Stimulated activated CD4-positive, alpha-beta T cell treated with anti-CD3 and anti-CD28 coated beads, Interleukin-2, amount 100 ng/mL, for 48 hours (primary cell): ENCODE results near the gene LMAN2.

Experiments
- DNase-seq, 2 donors: peaks; one replicate each; pipeline ENCODE4 v3.0.0-alpha.2; 2020

LMAN2 gene

DNA sequence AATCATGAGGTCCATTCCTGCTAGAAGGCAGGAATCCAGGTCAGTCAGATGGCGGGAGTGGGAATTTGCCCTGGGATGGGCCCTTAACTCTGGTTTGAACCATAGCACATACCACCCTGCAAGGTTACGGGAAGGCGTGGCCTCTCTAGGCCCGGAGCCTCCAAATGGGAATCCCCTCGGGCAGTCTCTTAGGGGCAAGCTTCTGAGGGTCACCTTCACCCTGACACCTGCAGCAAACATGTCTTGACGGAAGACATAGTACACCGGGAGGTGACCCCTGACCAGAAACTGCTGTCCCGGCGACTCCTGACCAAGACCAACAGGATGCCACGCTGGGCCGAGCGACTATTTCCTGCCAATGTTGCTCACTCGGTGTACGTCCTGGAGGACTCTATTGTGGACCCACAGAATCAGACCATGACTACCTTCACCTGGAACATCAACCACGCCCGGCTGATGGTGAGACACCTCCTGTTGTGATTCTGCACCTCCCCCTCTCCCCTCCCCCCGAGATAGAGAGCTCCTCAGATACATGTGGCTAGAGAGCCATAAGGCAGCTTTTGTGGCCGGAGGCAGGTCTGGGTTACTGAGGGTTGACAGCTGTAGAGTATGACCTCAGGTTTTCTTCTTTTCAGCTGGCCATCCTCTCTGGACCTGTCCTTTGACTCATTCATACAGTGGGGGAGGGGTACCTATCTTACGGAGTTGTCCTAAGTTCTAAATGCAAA, 46.9 kb downstream of the LMAN2 start:
- DNase-seq: no peak

DNA sequence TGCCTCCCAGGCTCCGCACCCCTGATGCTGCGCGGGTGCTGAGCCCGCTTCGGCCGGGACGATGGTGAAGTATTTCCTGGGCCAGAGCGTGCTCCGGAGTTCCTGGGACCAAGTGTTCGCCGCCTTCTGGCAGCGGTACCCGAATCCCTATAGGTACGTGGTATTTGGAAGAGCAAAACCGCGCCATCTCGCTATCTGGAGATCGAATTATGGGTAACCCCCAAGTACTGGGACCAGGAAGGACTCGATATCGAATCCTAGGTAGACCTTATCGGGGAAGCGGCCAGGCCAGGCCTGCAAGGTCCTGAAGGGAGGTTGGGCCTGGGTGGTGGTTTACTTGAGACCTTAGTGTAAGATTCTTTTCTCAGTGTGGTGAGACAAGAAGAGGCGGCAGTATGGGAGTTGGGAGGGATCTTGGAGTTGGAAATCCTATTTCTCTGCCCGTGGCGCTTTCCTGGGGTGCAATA, 47.5 kb downstream of the LMAN2 start:
- no peak for DNase-seq

DNA sequence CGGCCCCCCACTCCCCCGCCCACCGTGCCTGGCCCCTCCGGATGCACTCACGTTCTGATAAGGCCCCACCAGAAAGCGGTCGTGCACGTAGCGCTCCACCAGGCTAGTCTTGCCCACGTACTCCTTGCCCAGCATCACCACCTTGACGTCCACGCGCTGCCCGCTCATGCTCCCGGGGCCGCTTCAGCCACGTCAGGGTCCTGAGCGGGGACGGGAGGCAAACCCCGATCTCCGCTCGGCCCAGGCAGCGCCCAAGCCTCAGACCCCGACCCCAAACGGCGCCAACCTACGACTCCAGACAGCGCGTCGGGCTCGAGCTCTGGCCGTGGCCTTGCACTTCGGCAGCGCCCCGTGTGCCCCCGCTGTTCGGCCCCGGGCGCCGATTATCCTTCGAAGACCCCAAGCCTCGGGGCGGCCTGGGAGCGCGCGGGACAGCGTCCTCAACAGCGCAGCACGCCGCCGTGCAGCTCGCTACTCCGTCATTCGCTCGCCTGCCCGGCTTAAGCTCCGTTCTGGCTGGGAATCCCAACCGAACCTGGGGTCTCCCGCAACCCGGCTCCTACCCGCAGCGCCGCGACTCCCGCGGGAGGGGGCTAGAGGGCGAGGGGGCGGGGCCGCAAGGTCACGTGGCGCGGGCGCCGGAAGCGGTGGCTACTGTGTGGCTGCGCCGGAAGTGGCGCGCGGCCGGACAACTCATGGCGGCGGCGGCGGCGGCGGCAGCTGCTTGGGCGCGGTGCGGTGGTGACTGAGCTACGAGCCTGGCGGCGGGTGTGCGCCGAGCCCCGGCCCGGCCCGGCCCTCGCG, 48.1 kb downstream of the LMAN2 start, which contains the start of the genes PRELID1 and RAB24:
Gene PRELID1 (plus strand): TSS at position 679 of the 804 bp plus-strand sequence. CDS start 187 bp downstream, outside the sequence.
Gene RAB24 (minus strand): TSS at position 599 of the 804 bp plus-strand sequence. CDS start 431 bp downstream, at position 168.
- DNase-seq: peak; percentile 88 to 89

DNA sequence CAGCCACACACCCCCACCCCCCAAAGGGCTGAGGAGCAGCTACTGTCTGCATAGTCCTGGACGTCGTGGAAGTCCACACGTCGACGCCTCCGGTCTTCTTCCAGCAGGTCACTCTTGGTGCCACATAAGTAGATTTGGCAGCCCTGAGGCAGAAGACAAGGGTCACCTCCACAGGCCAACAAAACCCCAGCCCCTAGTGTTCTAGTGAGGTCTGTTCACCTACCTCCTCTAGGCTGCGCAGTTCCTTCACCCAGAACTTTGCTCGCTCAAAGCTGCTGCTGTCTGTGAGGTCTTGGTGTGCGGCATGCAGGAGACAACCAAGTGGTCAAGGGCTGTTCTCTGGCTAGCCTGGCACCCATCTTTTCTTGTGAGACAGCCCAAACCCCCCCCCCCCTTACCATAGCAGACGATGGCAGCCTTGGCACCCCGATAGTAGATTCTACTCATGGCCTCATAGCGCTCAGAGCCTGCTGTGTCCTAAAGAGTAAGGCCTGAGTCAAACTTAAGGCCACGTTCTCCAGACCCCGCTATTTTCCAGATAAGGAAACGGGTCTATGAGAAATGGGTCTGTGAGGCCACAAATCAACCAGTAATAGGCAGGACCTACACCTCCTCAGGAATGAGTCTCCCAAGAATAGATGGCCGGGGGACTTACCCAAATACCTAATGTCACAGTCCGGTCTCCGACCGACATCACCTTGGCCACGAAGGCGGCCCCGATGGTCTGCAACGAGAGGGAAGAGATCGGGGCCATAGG, 48.9 kb downstream of the LMAN2 start:
- DNase-seq: no peak

DNA sequence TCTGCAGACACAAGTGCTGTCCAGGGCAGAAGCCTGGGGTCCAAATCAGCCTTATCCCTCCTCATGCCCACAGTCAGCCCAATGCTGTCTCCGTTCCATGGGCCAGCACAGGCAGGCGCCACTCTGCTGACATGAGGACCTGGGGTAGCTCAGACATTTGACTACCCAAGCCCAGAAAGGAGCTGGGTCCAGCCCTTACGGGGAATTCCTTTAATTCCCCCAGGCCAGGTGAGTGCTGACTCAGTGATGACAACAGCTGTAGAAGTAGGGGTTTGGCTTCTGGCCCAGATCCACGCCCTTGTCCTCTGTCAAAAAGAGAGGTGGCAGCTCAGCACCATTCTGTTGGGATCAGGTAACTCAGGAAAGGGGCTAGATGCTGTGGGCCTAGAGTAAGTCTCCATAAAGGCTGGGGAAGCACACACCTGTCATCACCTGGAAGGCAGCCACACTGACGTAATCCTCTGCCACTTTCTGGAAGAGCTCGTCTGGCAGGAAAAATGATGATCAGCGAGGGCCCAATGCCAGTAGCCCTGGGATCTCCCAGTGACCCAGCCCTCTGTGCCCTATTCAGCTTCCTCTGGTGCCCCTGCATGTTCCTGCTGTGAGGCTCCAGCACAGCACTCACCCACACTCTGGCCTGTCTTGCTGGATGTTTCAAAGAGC, 49.8 kb downstream of the LMAN2 start:
- no peak for DNase-seq

DNA sequence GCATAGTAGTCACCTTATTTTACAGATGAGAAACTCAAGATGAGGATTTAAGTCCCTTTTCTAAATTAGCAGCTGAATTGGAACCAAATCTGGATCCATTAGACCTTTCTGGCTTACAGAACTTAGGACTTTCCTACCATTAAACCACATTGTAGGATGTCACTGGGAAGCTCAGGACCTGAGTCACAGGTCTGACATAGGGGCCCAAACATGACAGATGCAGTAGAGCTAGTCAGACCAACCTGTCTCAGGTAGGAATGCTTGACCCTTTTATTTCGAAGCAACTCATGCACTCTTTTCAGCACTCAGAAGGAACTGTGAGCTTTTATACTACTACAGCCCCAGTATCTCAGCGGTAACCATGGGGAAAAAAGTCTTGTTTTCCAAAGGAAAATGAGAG, 50.5 kb downstream of the LMAN2 start:
- no peak for DNase-seq

DNA sequence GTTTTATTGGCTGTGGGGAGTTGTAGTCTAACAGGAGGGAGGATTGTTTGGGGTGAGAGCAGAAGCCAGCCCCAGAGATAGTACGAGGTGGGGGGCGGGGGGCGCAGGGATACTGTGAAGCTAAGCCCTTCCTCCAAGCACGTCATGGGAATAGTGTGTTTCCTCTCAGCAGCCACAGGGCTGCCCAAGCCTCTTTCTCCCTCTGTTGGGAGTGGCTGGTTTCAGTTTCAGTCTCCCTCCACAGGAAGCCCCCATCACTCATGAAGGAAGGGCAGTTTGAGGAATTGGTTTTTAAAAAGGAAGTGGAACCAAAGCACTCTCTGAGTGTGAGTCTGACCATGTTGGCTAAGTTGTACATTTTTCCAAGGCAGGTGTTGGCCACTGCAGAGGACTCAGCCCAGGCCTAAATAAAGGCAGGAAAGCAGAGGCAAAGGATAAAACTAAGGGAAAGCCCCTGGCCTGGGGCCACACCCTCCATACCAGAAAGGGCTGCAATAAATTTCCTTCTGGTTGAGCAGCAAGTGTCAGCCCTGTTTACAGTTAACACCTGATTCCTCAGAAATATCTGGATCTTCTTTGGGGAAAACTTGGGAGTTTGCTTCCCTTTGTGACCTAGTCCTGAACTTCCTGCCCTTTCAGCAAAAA, 51.1 kb downstream of the LMAN2 start:
- no peak for DNase-seq

DNA sequence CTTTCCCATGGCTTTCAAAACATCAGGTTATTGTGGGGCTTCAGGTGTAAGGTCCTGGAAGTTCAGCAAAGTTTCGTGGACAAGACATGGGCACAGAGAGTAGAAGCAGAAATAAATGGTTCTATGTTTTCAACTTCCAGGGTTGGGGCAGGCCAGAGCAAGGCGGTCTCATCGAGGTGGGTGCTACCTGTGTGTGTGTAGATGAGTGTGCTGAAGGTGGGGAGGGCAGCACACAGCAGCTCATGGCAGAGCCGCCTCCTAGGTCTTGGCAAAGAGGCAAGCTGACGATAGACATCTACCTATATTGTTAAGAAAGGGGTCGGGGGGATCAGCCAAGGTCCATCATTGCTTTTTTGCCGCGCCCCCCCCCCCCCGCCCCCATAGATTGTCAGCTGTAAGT, 51.8 kb downstream of the LMAN2 start:
- no peak for DNase-seq

DNA sequence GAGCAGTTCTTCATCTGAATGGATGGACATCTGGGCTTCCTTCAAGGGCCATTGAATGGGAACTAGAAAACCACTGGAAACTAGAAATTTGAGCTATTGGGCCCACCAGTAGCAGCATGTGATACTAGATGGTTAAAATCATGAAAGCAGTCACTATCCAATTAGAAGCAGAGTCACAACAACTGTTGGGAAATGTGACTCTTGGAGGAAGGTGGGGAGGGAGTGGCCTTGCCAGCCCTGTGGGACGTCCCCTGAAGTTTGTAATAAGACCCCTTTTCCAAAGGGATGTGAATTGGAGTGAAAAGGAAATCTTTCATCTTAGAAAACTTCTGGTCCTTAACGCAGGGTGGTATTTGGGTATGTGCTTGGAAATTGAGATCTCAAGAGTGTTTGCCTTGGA, 53.5 kb downstream of the LMAN2 start:
- no peak for DNase-seq

DNA sequence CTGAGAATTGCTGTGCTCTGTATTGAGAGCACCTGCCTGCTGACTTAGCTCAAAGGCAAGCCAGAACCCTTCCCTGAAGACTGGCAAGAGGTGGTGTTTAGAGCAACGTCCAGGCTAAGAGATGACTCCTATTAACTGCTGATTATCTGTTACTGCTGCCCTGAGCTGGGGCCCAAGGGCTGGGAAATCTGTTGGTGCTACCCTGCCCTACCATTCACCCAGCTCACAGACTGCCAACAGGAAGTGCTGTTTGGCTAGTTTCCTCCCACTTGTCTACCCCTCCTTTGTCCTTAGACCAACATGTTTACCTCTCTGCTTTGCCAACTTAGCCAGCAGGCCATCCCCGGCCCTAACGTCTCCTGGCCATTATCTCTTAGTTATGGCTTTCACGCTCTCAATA, 54.9 kb downstream of the LMAN2 start:
- DNase-seq: no peak

DNA sequence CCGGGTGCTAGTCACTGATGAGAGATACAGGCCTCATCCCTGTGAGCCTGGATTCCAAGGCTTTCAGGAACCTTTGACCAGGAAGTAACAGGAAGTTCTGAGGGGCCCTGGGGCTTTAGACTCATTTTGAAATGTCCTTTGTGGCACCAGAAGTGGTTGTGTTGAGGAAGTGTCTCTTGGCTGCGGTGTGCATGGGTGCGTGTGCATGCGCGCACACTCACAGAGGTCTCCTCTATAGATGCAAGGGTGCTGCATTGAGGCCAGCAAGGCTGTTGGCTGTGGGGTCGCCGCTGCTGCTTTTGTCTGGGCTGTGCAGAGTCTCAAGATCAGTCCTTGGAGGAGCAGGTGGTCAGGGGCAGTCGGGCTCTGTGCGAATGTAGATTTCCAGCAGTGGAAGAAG, 55.5 kb downstream of the LMAN2 start:
- no peak for DNase-seq

DNA sequence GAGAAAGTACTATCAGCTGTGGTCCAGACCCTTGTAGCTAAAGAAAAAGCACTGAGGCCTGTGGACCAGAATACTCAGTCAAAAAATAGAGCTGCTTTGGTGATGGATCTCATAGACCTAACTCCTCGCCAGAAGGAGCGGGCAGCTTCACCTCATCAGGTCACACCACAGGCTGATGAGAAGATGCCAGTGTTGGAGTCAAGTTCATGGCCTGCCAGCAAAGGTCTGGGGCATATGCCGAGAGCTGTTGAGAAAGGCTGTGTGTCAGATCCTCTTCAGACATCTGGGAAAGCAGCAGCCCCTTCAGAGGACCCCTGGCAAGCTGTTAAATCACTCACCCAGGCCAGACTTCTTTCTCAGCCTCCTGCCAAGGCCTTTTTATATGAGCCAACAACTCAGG, 56.8 kb downstream of the LMAN2 start:
- no peak for DNase-seq

DNA sequence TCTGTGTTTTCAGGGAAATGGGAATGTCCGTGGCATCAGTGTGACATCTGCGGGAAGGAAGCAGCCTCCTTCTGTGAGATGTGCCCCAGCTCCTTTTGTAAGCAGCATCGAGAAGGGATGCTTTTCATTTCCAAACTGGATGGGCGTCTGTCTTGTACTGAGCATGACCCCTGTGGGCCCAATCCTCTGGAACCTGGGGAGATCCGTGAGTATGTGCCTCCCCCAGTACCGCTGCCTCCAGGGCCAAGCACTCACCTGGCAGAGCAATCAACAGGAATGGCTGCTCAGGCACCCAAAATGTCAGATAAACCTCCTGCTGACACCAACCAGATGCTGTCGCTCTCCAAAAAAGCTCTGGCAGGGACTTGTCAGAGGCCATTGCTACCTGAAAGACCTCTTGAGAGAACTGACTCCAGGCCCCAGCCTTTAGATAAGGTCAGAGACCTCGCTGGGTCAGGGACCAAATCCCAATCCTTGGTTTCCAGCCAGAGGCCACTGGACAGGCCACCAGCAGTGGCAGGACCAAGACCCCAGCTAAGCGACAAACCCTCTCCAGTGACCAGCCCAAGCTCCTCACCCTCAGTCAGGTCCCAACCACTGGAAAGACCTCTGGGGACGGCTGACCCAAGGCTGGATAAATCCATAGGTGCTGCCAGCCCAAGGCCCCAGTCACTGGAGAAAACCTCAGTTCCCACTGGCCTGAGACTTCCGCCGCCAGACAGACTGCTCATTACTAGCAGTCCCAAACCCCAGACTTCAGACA, 57.5 kb downstream of the LMAN2 start:
- DNase-seq: no peak

DNA sequence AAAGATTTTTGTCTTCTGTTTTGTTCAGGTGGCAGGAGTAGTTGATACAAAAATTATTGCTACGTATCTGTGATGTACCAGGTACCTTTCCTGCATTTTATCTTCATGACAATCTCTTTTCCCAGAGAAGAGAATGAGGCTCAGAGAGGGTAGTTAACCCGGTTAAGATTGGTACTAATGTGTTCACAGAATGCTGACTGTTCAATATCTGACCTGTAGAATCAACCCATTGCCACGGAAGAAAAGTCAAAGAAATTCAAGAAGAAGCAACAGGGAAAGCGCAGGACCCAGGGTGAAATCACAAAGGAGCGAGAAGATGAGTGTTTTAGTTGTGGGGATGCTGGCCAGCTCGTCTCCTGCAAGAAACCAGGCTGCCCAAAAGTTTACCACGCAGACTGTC, 59.7 kb downstream of the LMAN2 start:
- no peak for DNase-seq

DNA sequence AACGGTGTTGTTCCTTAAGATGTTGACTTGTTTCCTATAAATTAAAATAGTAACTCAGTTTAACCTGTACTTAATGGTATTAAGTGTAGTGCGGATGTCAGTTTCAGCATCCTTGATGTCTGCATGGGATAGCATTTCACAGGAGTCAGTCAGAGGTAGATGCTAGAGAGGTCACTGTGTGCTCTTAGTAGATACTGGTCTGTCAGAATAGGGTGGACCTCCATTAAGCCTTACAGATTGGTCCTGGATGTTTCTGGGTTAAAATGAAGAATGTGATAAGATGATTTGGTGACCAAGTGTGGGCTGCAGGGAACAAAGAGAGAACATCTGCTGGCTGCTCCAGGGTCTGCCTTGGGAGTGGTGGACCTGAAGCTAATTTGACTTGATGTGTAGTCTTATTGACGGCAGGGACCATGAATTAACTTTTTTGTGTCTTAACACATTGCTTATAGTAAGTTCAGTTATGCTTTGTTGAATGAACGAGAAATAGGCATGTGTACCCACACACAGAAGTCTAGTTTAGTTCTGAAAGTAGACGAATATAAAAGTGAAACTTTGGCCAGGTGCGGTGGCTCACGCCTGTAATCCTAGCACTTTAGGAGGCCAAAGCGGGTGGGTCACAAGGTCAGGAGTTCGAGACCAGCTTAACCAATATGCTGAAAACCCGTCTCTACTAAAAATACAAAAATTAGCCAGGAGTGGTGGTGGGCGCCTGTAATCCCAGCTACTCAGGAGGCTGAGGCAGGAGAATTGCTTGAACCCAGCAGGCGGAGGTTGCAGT, 60.5 kb downstream of the LMAN2 start:
- DNase-seq: no peak

DNA sequence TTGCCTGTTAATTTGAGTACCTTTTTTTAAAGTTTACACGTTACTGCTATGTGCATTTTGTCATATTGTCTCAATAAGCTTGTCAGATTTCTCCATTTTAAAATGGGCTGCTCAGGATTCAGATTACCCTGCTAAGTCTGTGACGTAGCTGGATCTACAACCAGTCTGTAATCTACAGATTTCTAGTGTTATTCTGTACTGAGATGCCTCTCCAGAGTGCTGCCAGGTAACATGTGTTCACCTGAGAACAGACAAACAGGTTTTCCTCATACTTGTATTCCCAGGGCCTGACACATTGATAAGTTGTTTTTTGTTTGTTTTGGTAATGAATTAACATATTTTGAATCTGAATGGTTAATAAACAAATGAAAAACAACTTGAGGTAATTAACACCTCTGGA, 63.3 kb downstream of the LMAN2 start:
- no peak for DNase-seq
